GM23248 (cell line): ENCODE results near the gene FABP1.

Source experiments
- EZH2 ChIP-seq: fragments of 200-600 bp; sonication (generic); IDR thresholded peaks from 2 replicates; pipeline ENCODE4 v1.6.1; 2018; ENCODE audit warnings: antibody characterized with exemption, mild to moderate bottlenecking; ENCODE audit not compliant: insufficient read depth, poor library complexity, severe bottlenecking
- EZH2phosphoT487 ChIP-seq: fragments of 200-600 bp; sonication (generic); IDR thresholded peaks from 2 replicates; pipeline ENCODE4 v1.6.1; 2018; ENCODE audit warnings: antibody characterized with exemption, moderate library complexity, mild to moderate bottlenecking, low read depth; ENCODE audit not compliant: insufficient read depth

DNA sequence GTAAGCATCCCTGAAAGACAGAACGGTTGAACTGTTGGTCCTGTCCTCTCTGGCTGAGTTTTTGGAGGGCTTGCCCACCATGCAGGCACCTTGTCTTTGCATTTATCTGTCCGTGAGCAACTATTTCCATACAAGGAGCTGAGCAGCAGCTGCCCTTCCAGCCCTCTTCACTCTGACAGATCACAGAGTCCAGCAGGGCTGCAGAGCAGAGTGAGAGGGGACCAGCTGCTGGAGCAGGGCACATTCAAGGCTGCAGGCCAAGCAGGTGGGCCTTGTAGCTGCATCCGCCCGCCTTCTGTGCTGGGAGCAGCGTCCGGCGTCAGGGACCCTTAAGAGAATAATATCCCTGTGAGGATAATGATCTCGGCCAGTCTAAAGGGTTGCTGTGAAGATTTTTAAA is 50.8 kb downstream of the FABP1 start:
- TF ChIP-seq EZH2phosphoT487 (no peak), EZH2 (no peak)
